HG03469 (cell line): ENCODE results near the gene PPIP5K2.
A peak's percentile ranks its signal among the peaks of the same experiment; 100 is the strongest.
"Not testable (repeated sequence)": the region's sequence is repeated elsewhere in the genome, so short reads cannot be mapped to it uniquely, and the experiment has no call there.

Experiments used
- ATAC-seq: cut with Tn5 transposase; IDR thresholded peaks from one replicate; pipeline ENCODE4 v1.9.1; 2021; ENCODE audit warnings: mild to moderate bottlenecking, moderate library complexity, moderate number of reproducible peaks; ENCODE audit not compliant: unreplicated experiment

The PPIP5K2 gene

GRCh38 chr5:103120607-103121200 lies 603 bp downstream of the PPIP5K2 start:
- ATAC-seq, result no peak

- no peak for ATAC-seq
These were observed 2.1 kb downstream of the PPIP5K2 start for GRCh38 chr5:103122242-103122641.

- no peak for ATAC-seq
These were observed 6.5 kb downstream of the PPIP5K2 start for GRCh38 chr5:103126557-103126956.

- ATAC-seq, result no peak
These were observed 7.3 kb downstream of the PPIP5K2 start for GRCh38 chr5:103127292-103127817.

GRCh38 chr5:103128202-103128601 lies 8.1 kb downstream of the PPIP5K2 start:
- no peak for ATAC-seq

DNA sequence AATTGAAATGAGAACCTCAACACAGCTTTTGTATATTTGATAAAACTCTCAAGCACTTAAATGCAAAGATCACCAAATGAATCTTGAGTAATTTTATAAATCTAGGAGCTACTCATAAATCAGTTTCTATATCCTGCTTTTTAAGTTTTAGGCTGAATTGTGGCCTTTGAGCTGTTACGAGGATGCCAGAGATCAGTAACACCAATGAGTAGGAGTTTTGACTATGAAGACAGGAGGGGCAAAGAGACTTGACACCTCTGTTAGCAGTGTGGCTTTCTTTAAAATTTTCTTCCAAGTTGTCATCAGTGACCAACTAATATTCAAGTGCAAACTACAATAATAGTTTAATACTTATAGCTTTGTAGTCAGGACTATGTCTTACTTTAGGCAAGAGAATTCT lies 12.6 kb downstream of the PPIP5K2 start:
- no peak for ATAC-seq

- no peak for ATAC-seq
These were observed 13.1 kb downstream of the PPIP5K2 start for GRCh38 chr5:103133231-103133630.

GRCh38 chr5:103135461-103135860 lies 15.4 kb downstream of the PPIP5K2 start:
- no peak for ATAC-seq

DNA sequence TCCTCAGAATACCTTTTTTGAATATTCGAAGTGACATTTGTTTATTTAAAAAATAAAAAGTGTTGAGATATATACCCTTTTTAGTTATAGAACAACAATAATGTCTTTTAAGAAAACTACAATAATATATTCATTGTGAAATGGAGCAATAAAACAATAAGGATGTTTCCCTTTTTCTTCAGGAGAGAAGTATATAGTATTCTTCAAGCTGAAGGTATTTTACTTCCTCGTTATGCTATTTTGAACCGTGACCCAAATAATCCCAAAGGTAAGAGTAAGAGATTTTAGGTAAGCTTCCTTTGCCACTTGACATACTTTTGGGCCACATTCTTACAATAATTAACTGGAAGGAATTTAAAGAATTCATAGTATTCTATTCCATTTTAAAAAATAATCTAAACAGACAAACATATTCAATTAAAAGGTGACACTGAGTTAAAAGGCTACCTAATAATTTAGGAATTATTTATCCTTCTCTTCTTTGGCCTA lies 18.1 kb downstream of the PPIP5K2 start:
- no peak for ATAC-seq

- peak; percentile 85 for ATAC-seq
These were observed 19.3 kb downstream of the PPIP5K2 start for GRCh38 chr5:103139264-103139865.

DNA sequence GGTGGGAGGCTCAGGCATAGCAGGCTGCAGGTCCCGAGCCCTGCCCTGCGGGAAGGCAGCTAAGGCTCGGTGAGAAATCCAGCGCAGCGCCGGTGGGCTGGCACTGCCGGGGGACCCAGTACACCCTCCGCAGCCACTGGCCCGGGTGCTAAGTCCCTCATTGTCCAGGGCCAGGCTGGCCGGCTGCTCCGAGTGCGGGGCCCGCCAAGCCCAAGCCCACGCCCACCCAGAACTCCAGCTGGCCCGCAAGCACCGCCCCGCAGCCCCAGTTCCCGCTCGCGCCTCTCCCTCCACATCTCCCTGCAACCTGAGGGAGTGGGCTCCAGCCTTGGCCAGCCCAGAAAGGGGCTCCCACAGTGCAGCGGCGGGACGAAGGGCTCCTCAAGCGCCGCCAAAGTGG lies 22.0 kb downstream of the PPIP5K2 start:
- ATAC-seq, result not testable (repeated sequence)

GRCh38 chr5:103145196-103145595 lies 25.1 kb downstream of the PPIP5K2 start:
- no peak for ATAC-seq

GRCh38 chr5:103148213-103148612 lies 28.1 kb downstream of the PPIP5K2 start:
- no peak for ATAC-seq

DNA sequence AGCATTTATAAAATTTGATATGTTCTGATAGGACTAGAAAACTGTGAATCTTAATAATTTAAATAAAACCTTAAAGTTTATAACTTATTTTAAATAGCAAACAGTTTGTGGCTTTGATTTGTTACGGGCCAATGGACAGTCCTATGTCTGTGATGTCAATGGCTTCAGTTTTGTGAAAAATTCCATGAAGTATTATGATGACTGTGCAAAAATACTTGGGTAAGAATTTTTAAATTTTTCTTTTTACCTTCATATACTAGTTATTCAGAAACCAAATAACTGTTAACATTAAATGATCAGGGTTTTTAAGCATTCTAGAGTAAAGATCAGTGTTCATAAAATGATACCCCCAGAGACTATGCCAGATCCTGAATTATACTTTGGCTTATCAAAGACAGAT lies 31.1 kb downstream of the PPIP5K2 start:
- ATAC-seq, result no peak

DNA sequence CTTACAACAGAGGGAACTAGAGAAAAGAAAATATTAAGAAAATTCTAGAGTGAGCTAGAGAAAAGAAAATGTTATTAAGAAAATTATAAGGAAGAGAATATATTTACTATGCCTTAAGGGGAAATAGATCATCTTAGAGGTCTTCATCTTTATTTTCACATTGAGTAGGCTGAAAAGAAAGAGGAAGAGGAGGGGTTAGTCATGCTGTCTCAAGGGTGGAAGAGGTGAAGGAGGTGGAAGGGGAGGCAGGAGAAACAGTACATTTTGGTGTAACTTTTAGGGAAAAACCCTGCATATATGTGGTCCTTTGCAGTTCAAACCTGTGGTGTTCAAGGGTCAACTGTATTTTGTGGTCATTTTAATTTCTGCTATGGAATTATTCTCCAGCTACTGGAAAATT lies 46.6 kb downstream of the PPIP5K2 start:
- no peak for ATAC-seq

GRCh38 chr5:103174147-103174546 lies 54.0 kb downstream of the PPIP5K2 start:
- no peak for ATAC-seq

GRCh38 chr5:103177543-103177942 lies 57.4 kb downstream of the PPIP5K2 start:
- no peak for ATAC-seq

- no peak for ATAC-seq
These were observed 58.1 kb downstream of the PPIP5K2 start for GRCh38 chr5:103178167-103178566.

DNA sequence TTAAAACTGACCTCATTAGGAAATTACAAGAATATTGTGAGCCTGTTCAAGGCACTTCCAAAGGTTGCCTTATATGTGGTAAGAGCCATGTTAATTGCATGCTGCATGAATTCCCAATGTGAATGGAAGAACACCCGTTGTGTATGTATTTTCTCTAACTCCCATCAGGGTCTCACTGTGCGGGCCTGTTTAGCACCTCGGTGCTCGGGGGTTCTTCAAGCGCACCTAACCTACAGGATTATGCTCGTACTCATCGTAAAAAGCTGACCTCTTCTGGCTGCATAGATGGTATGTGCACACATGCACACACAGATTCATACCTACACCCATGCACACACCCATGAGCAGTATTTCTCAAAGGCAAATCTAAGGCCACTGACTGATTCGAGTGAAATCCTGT lies 66.1 kb downstream of the PPIP5K2 start:
- ATAC-seq, result no peak

DNA sequence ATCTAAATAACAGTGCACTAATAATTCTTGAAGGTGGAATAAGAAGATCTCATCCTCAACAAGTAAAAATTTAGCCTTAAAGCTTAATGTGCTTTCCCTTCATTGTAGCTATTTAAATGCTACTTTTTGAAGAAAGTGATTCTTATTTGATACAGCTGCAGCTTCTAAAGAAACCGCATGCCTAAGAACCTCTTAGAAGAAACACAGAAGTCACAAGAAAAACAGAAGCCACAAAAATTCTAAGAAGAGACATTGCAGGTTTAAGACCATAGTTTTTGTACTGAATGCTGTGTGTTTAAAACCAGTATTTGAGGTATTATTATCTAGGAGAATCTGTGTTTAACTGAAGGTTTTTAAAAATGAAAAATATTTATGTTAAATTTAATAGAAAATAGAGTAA lies 68.3 kb downstream of the PPIP5K2 start:
- no peak for ATAC-seq

GRCh38 chr5:103203226-103203625 lies 83.1 kb downstream of the PPIP5K2 start:
- ATAC-seq, result no peak

DNA sequence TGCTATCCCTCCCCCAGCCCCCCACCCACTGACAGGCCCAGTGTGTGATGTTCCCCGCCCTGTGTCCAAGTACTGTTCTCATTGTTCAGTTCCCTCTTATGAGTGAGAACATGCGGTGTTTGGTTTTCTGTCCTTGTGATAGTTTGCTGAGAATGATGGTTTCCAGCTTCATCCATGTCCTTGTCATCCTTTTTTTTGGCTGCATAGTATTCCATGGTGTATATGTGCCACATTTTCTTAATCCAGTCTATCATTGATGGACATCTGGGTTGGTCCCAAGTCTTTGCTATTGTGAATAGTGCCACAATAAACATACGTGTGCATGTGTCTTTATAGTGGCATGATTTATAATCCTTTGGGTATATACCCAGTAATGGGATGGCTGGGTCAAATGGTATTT lies 84.9 kb downstream of the PPIP5K2 start:
- ATAC-seq, result not testable (repeated sequence)
